Activated naive CD4-positive, alpha-beta T cell treated with anti-CD3 and anti-CD28 coated beads, Interleukin-2, amount 10 ng/mL, durations not matched to agents 7 days and 5 days (primary cell): ENCODE measurements around the gene APOBEC2.
A peak's percentile ranks its signal among the peaks of the same experiment; 100 is the strongest.

Source experiments
- CTCF ChIA-PET: fragments of 350-600 bp; sonication (Branson Sonifier 250); formaldehyde crosslinking; loops from one replicate; lab custom pipeline; 2021; ENCODE audit warnings: antibody characterized with exemption; lab: Charles Lee
- DNase-seq: peaks from one replicate; pipeline ENCODE4 v3.0.0-alpha.2; 2020
- H3K27ac Mint-ChIP-seq: one replicate; pipeline ENCODE4 v1.8.0; 2021; ENCODE audit warnings: mild to moderate bottlenecking, moderate library complexity, mixed read lengths
- H3K27me3 Mint-ChIP-seq: one replicate; pipeline ENCODE4 v1.8.0; 2021; ENCODE audit warnings: mild to moderate bottlenecking, mixed read lengths
- H3K36me3 Mint-ChIP-seq: one replicate; pipeline ENCODE4 v1.8.0; 2021; ENCODE audit warnings: mixed read lengths
- H3K4me1 Mint-ChIP-seq: one replicate; pipeline ENCODE4 v1.8.0; 2021; ENCODE audit warnings: mixed read lengths
- H3K4me3 Mint-ChIP-seq: one replicate; pipeline ENCODE4 v1.8.0; 2021; ENCODE audit warnings: mild to moderate bottlenecking, moderate library complexity, mixed read lengths
- H3K9me3 Mint-ChIP-seq: one replicate; pipeline ENCODE4 v1.8.0; 2021; ENCODE audit warnings: mixed read lengths

APOBEC2 gene

GRCh38 chr6:41073203-41073967 lies 20.4 kb downstream of the APOBEC2 start:
- Mint-ChIP-seq H3K9me3 (no peaks in the 10 kb centered on the region), H3K27ac (peak overlapping the region; percentile 99), H3K4me1 (peaks cover 63% of the 10 kb centered on the region), H3K4me3 (peak overlapping the region; percentile 91), H3K27me3 (no peaks in the 10 kb centered on the region), H3K36me3 (peaks cover 33% of the 10 kb centered on the region)
- CTCF ChIA-PET = interaction anchor here (0.5 to 1.4 kb wide), 3 partner anchors 109 to 177 kb away, joined by 3 read pairs; no protein-coding TSS in a partner anchor
- peak; percentile 92 for DNase-seq

GRCh38 chr6:41073968-41074691 lies 21.1 kb downstream of the APOBEC2 start:
- peak overlapping the region; percentile 94 for H3K27ac Mint-ChIP-seq
- H3K4me3 Mint-ChIP-seq = peak overlapping the region; percentile 86
- DNase-seq = no peak
- no peaks in the 10 kb centered on the region for H3K27me3 Mint-ChIP-seq
- H3K4me1 Mint-ChIP-seq = peaks cover 62% of the 10 kb centered on the region
- CTCF ChIA-PET = interaction anchor here (0.7 to 1.3 kb wide), 2 partner anchors 102 to 108 kb away, joined by 3 to 4 read pairs; no protein-coding TSS in a partner anchor
- no peaks in the 10 kb centered on the region for H3K9me3 Mint-ChIP-seq
- peaks cover 32% of the 10 kb centered on the region for H3K36me3 Mint-ChIP-seq

GRCh38 chr6:41074692-41075436 lies 21.9 kb downstream of the APOBEC2 start:
- H3K27ac Mint-ChIP-seq = peak overlapping the region; percentile 94
- H3K4me3 Mint-ChIP-seq = peak overlapping the region; percentile 86
- no peaks in the 10 kb centered on the region for H3K9me3 Mint-ChIP-seq
- CTCF ChIA-PET = interaction anchor here (0.7 to 2.1 kb wide), 4 partner anchors 46 to 107 kb away, joined by 3 to 8 read pairs (median 4); no protein-coding TSS in a partner anchor
- H3K4me1 Mint-ChIP-seq = peaks cover 62% of the 10 kb centered on the region
- no peaks in the 10 kb centered on the region for H3K27me3 Mint-ChIP-seq
- no peak for DNase-seq
- peaks cover 39% of the 10 kb centered on the region for H3K36me3 Mint-ChIP-seq

- no peak for DNase-seq
- H3K4me3 Mint-ChIP-seq = peak overlapping the region; percentile 86
- CTCF ChIA-PET = interaction anchor here (1.4 to 2.1 kb wide), 3 partner anchors 15 to 106 kb away, joined by 4 to 8 read pairs (median 5); no protein-coding TSS in a partner anchor
- H3K27me3 Mint-ChIP-seq = no peaks in the 10 kb centered on the region
- peaks cover 63% of the 10 kb centered on the region for H3K4me1 Mint-ChIP-seq
- no peaks in the 10 kb centered on the region for H3K9me3 Mint-ChIP-seq
- H3K36me3 Mint-ChIP-seq = peaks cover 44% of the 10 kb centered on the region
- peak overlapping the region; percentile 43 for H3K27ac Mint-ChIP-seq
Observed at GRCh38 chr6:41075651-41076626, 22.9 kb downstream of the APOBEC2 start.

- peaks cover 52% of the 10 kb centered on the region for H3K36me3 Mint-ChIP-seq
- H3K27ac Mint-ChIP-seq = no peak overlapping the region
- H3K9me3 Mint-ChIP-seq = no peaks in the 10 kb centered on the region
- H3K4me1 Mint-ChIP-seq = peaks cover 71% of the 10 kb centered on the region
- CTCF ChIA-PET = no interaction called here
- H3K4me3 Mint-ChIP-seq = no peak overlapping the region
- DNase-seq = no peak
- no peaks in the 10 kb centered on the region for H3K27me3 Mint-ChIP-seq
Observed at GRCh38 chr6:41077536-41077935, 24.5 kb downstream of the APOBEC2 start.

- peaks cover 58% of the 10 kb centered on the region for H3K36me3 Mint-ChIP-seq
- H3K4me3 Mint-ChIP-seq = no peak overlapping the region
- no peak for DNase-seq
- no peaks in the 10 kb centered on the region for H3K27me3 Mint-ChIP-seq
- peaks cover 76% of the 10 kb centered on the region for H3K4me1 Mint-ChIP-seq
- CTCF ChIA-PET = no interaction called here
- H3K27ac Mint-ChIP-seq = no peak overlapping the region
- H3K9me3 Mint-ChIP-seq = no peaks in the 10 kb centered on the region
Observed at GRCh38 chr6:41078101-41078500, 25.1 kb downstream of the APOBEC2 start.

- no peak for DNase-seq
- H3K27me3 Mint-ChIP-seq = no peaks in the 10 kb centered on the region
- H3K4me1 Mint-ChIP-seq = peaks cover 79% of the 10 kb centered on the region
- no peak overlapping the region for H3K4me3 Mint-ChIP-seq
- H3K27ac Mint-ChIP-seq = peak overlapping the region; percentile 11
- CTCF ChIA-PET = interaction anchor here (1.3 to 1.6 kb wide), 2 partner anchors 10 to 239 kb away, joined by 3 read pairs; no protein-coding TSS in a partner anchor
- H3K36me3 Mint-ChIP-seq = peaks cover 64% of the 10 kb centered on the region
- H3K9me3 Mint-ChIP-seq = no peaks in the 10 kb centered on the region
Observed at GRCh38 chr6:41079080-41079479, 26.1 kb downstream of the APOBEC2 start.

- H3K36me3 Mint-ChIP-seq = peaks cover 66% of the 10 kb centered on the region
- H3K4me1 Mint-ChIP-seq = peaks cover 66% of the 10 kb centered on the region
- H3K4me3 Mint-ChIP-seq = peak overlapping the region; percentile 71
Observed at GRCh38 chr6:41080621-41081020, 27.6 kb downstream of the APOBEC2 start.

GRCh38 chr6:41083072-41083471 lies 30.1 kb downstream of the APOBEC2 start:
- no peak for DNase-seq
- no peaks in the 10 kb centered on the region for H3K9me3 Mint-ChIP-seq
- H3K4me1 Mint-ChIP-seq = peaks cover 53% of the 10 kb centered on the region
- H3K36me3 Mint-ChIP-seq = peaks cover 79% of the 10 kb centered on the region
- no peak overlapping the region for H3K27ac Mint-ChIP-seq
- no peaks in the 10 kb centered on the region for H3K27me3 Mint-ChIP-seq
- H3K4me3 Mint-ChIP-seq = no peak overlapping the region
- CTCF ChIA-PET = interaction anchor here (1.5 kb wide), 1 partner anchor 99 kb away, joined by 4 read pairs; no protein-coding TSS in a partner anchor

More at GRCh38 chr6:41080621-41081020, 27.6 kb downstream of the APOBEC2 start:
- H3K27ac Mint-ChIP-seq = peak overlapping the region; percentile 92
- no peaks in the 10 kb centered on the region for H3K27me3 Mint-ChIP-seq
- H3K9me3 Mint-ChIP-seq = no peaks in the 10 kb centered on the region
- DNase-seq = peak; percentile 59
- CTCF ChIA-PET = interaction anchor here (1.3 to 1.6 kb wide), 3 partner anchors 11 to 102 kb away, joined by 3 to 6 read pairs (median 5); no protein-coding TSS in a partner anchor

GRCh38 chr6:41085182-41085581 lies 32.2 kb downstream of the APOBEC2 start:
- Mint-ChIP-seq H3K27ac (no peak overlapping the region), H3K4me3 (no peak overlapping the region), H3K36me3 (peaks cover 73% of the 10 kb centered on the region)

GRCh38 chr6:41088451-41088850 lies 35.4 kb downstream of the APOBEC2 start:
- DNase-seq = no peak
- CTCF ChIA-PET = no interaction called here
- Mint-ChIP-seq H3K4me3 (no peak overlapping the region), H3K9me3 (no peaks in the 10 kb centered on the region), H3K4me1 (peaks cover 7% of the 10 kb centered on the region), H3K27ac (peak overlapping the region; percentile 62), H3K36me3 (peaks cover 70% of the 10 kb centered on the region), H3K27me3 (no peaks in the 10 kb centered on the region)

More at GRCh38 chr6:41085182-41085581, 32.2 kb downstream of the APOBEC2 start:
- DNase-seq = no peak
- CTCF ChIA-PET = no interaction called here
- H3K27me3 Mint-ChIP-seq = no peaks in the 10 kb centered on the region
- peaks cover 37% of the 10 kb centered on the region for H3K4me1 Mint-ChIP-seq
- H3K9me3 Mint-ChIP-seq = no peaks in the 10 kb centered on the region

- no peaks in the 10 kb centered on the region for H3K4me1 Mint-ChIP-seq
- CTCF ChIA-PET = interaction anchor here (0.8 to 6.1 kb wide), 6 partner anchors 11 to 229 kb away, joined by 3 to 58 read pairs (median 4); no protein-coding TSS in a partner anchor
- no peak for DNase-seq
- H3K4me3 Mint-ChIP-seq = no peak overlapping the region
- H3K27me3 Mint-ChIP-seq = no peaks in the 10 kb centered on the region
- peaks cover 68% of the 10 kb centered on the region for H3K36me3 Mint-ChIP-seq
- H3K27ac Mint-ChIP-seq = peak overlapping the region; percentile 8
- H3K9me3 Mint-ChIP-seq = no peaks in the 10 kb centered on the region
Observed at GRCh38 chr6:41090841-41091761, 38.1 kb downstream of the APOBEC2 start.
